HEK293 (cell line): ENCODE measurements around the gene SHISAL2B.

ENCODE experiments used
- CTCF ChIP-seq: fragments of 450-650 bp; formaldehyde crosslinking; IDR thresholded peaks from 2 replicates; pipeline ENCODE4 v1.5.1; 2016; ENCODE audit warnings: missing biosample characterization, missing genetic modification characterization
- HOXC10 ChIP-seq: sonication (generic); formaldehyde crosslinking; IDR thresholded peaks from 2 replicates; pipeline ENCODE4 v1.8.1; 2023; ENCODE audit warnings: mild to moderate bottlenecking, missing genetic modification reagents
- ZBTB20 ChIP-seq: fragments of 450-650 bp; formaldehyde crosslinking; IDR thresholded peaks from 2 replicates; pipeline ENCODE4 v1.5.1; 2016; ENCODE audit warnings: missing biosample characterization, missing genetic modification characterization
- ZFP37 ChIP-seq: fragments of 450-650 bp; formaldehyde crosslinking; IDR thresholded peaks from 2 replicates; pipeline ENCODE4 v1.5.1; 2016; ENCODE audit warnings: missing biosample characterization, missing genetic modification characterization
- ZNF23 ChIP-seq: fragments of 450-650 bp; formaldehyde crosslinking; IDR thresholded peaks from 2 replicates; pipeline ENCODE4 v1.5.1; 2016; ENCODE audit warnings: missing biosample characterization, missing genetic modification characterization, borderline replicate concordance

- TF ChIP-seq ZNF23 (no peak), ZBTB20 (tag by site-specific recombination) (no peak), ZFP37 (no peak), CTCF (tag by site-specific recombination) (no peak), HOXC10 (no peak)
Observed at GRCh38 chr5:64682608-64683007, 7.7 kb upstream of the SHISAL2B start.
